Measurements from ENCODE around the gene KLF15. TPM values are rescaled to one million over a fixed set of nuclear protein-coding genes. Genes with fewer than 3 reads are reported as not detected.
"Not testable (repeated sequence)": the region's sequence is repeated elsewhere in the genome, so short reads cannot be mapped to it uniquely, and the experiment has no call there.

The KLF15 gene
- total and polyA plus RNA-seq, 9 donors, result 13.4 to 83.3 (median 40.0) TPM

DNA sequence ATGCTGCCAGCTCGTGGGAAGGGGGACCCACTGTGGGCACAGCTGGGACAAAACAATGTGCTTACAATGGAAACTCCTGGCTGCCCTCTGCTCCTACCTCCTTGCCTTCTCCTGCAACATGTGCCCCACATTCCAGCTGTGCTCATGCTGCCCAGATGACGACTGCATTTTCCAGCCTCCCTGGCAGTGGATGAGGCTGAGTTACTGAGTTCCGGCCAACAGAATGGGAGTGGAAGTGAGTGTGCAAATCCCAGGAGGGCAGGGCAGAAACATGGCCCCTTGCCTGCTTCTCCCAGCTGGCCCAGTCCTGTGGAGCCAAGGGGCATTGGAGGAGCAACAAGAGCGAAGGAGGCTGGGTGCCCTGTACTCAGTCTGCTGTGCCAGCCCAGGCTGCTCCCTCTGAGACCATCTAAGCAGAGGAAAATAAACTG lies 17.1 kb downstream of the KLF15 start:
- no peaks in the 10 kb centered on the region for H3K9me3 ChIP-seq
- intact Hi-C loops (cut with DNase I), result loop anchor here in 1 of 4 donors (10.0 kb wide), 1 partner anchor 75 kb away; no protein-coding TSS in a partner anchor
- H3K27me3 ChIP-seq, result no peaks in the 10 kb centered on the region
- no peak overlapping the region for H3K4me3 ChIP-seq
- H3K27ac ChIP-seq, result no peak overlapping the region
- WGBS, 3 donors, result 45 to 56% (median 51%) methylated on average over 4 of the region's 4 CpGs
- peaks cover 22% of the 10 kb centered on the region for H3K4me1 ChIP-seq (ENCODE audit: insufficient read depth)
- TF ChIP-seq CTCF (IDR thresholded peaks at IDR 0.05) (no peak), POLR2A (IDR thresholded peaks at IDR 0.05) (no peak), EP300 (IDR thresholded peaks at IDR 0.05) (no peak)
- no peaks in the 10 kb centered on the region for H3K36me3 ChIP-seq
- DNase-seq, result peak in 4 of 5 donors; percentile 15 to 44 (median 19)

DNA sequence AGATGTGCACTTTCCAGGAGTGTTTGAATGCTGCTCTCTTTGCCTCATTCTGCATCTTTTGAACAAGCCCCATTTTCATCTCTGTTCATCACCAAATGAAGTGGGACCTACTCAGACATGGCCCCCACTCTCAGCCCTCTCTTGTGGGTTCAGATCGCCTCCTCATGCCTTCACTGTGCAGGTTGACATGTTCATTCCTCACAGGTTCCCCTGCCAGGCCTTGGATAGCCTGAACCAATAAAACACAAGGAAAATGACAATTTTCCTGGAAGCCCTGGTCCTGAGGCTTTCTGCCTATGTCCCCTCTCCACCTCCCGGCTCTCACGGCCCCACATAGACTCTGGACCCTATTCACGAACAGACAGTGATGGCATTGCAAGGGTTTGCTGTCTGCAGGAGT lies 17.7 kb downstream of the KLF15 start:
- Histone ChIP-seq H3K4me3 (no peak overlapping the region), H3K4me1 (ENCODE audit: insufficient read depth) (peaks cover 22% of the 10 kb centered on the region), H3K9me3 (no peaks in the 10 kb centered on the region), H3K27ac (no peak overlapping the region), H3K36me3 (no peaks in the 10 kb centered on the region), H3K27me3 (no peaks in the 10 kb centered on the region)
- WGBS, 3 donors, result 89 to 94% (median 90%) methylated on average over 4 of the region's 4 CpGs
- TF ChIP-seq POLR2A (IDR thresholded peaks at IDR 0.05) (no peak), CTCF (IDR thresholded peaks at IDR 0.05) (no peak), EP300 (IDR thresholded peaks at IDR 0.05) (no peak)
- intact Hi-C loops (cut with DNase I), result no loop called here
- DNase-seq, result peak in 1 of 5 donors; percentile 14

DNA sequence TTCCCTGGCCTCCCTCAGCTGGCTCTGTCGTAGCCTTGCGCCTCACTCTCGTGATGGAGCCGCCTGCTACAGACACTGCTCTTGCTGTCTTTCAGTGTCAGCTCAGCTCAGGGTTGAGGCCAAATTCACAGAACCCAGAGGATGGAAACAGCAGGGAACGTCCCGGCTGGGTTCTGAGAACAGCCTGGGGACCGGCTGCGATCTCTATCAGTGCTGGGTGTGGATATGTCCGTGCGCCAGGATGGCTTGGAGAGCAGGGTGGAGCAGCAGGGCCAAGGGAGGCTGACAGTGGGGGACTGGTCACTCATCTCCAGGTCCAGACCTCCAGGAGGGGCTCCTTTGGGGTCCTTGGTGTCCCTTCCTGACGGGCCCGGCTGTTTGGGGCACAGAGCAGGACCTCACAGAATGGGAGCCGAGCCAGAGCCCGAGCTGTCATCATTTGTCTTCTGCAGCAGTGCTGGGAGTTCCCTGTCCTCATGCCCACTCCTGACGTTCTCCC lies 18.4 kb downstream of the KLF15 start:
- DNase-seq, result peak in 3 of 5 donors; percentile 15 to 34 (median 21)
- Histone ChIP-seq H3K27ac (no peak overlapping the region), H3K9me3 (no peaks in the 10 kb centered on the region), H3K36me3 (no peaks in the 10 kb centered on the region), H3K4me3 (no peak overlapping the region), H3K4me1 (ENCODE audit: insufficient read depth) (peaks cover 22% of the 10 kb centered on the region), H3K27me3 (no peaks in the 10 kb centered on the region)
- intact Hi-C loops (cut with DNase I), result no loop called here
- WGBS, 3 donors, result 64 to 70% (median 65%) methylated on average over 15 of the region's 15 CpGs
- TF ChIP-seq EP300 (IDR thresholded peaks at IDR 0.05), result no peak
- no peak for TF ChIP-seq POLR2A (IDR thresholded peaks at IDR 0.05)
- TF ChIP-seq CTCF (IDR thresholded peaks at IDR 0.05), result no peak

DNA sequence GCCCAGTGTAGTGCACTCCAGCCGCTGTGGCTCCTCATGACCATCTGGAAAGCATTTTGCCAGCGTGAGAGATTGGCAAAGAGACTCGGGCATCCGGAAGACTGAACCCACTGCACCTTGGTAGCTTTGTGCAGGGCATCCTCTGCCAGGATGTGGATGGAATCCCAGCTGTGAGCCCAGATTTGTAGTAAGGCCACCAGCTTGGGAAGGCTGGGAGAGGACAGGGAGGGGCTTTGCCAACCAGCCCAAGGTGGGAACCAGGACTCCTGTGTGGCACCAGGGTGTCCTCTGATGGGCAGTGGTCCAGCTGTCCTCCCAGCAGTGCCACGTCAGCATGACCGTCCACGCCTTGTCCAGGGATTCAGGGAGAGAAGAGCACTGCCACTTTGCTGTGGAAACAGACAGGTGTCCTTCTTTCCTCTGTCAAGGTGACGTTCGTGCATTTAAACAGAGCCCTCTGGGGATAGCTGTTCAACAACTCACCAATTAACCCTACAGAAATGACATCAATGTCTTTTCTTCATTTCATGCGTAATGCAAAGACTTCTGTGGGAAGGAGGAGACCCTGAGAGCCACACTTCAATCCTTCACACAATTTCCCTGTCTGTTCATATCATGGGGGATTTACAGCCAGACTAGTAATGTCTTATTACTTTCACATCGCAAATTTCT lies 19.1 kb downstream of the KLF15 start:
- intact Hi-C loops (cut with DNase I), result no loop called here
- Histone ChIP-seq H3K36me3 (no peaks in the 10 kb centered on the region), H3K4me3 (no peak overlapping the region), H3K9me3 (no peaks in the 10 kb centered on the region), H3K27ac (no peak overlapping the region), H3K4me1 (ENCODE audit: insufficient read depth) (peaks cover 14% of the 10 kb centered on the region), H3K27me3 (no peaks in the 10 kb centered on the region)
- TF ChIP-seq EP300 (IDR thresholded peaks at IDR 0.05) (no peak), CTCF (IDR thresholded peaks at IDR 0.05) (no peak), POLR2A (IDR thresholded peaks at IDR 0.05) (no peak)
- peak in 3 of 5 donors; percentile 7 to 23 (median 16) for DNase-seq
- 88 to 90% (median 88%) methylated on average over 11 of the region's 11 CpGs for WGBS, 3 donors

DNA sequence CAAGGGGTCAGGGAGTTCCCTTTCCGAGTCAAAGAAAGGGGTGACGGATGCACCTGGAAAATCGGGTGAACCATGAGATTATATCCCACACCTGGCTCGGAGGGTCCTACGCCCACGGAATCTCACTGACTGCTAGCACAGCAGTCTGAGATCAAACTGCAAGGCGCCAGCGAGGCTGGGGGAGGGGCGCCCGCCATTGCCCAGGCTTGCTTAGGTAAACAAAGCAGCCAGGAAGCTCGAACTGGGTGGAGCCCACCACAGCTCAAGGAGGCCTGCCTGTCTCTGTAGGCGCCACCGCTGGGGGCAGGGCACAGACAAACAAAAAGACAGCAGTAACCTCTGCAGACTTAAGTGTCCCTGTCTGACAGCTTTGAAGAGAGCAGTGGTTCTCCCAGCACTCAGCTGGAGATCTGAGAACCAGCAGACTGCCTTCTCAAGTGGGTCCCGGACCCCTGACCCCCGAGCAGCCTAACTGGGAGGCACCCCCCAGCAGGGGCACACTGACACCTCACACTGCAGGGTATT lies 25.3 kb downstream of the KLF15 start:
- H3K4me3 ChIP-seq; H3K27me3 ChIP-seq; intact Hi-C loops (cut with DNase I); H3K9me3 ChIP-seq; H3K36me3 ChIP-seq; H3K27ac ChIP-seq; H3K4me1 ChIP-seq (ENCODE audit: insufficient read depth): not testable (repeated sequence)
- WGBS, 3 donors, result 75 to 79% (median 76%) methylated on average over 8 to 15 of the region's 15 CpGs
- peak in 1 of 5 donors; percentile 6 for DNase-seq

Data from ovary (tissue), 9 donors.